Embryonic facial prominence (tissue), 1 donor: Measurements from ENCODE around the gene SLC2A4.

Source experiments
- DNase-seq: peaks from one replicate; pipeline ENCODE4 v3.0.0-alpha.2; 2016; ENCODE audit errors: extremely low spot score

The SLC2A4 gene

GRCh38 chr17:7306911-7307685, 25.6 kb downstream of the SLC2A4 start, which contains the start of gene EIF5A:
EIF5A (plus strand) TSS chr17:7307628; CDS start chr17:7309636, 2,008 bp downstream.
- peak; percentile 100 for DNase-seq

- no peak for DNase-seq
Measured at GRCh38 chr17:7307686-7308624, 26.4 kb downstream of the SLC2A4 start.

- no peak for DNase-seq
Measured at GRCh38 chr17:7308625-7309433, 27.3 kb downstream of the SLC2A4 start.

- no peak for DNase-seq
Measured at GRCh38 chr17:7309628-7310027, 28.1 kb downstream of the SLC2A4 start.

GRCh38 chr17:7311110-7311705, 29.7 kb downstream of the SLC2A4 start:
- DNase-seq = no peak

GRCh38 chr17:7312432-7313087, 31.0 kb downstream of the SLC2A4 start:
- no peak for DNase-seq

GRCh38 chr17:7313088-7313889, 31.8 kb downstream of the SLC2A4 start:
- no peak for DNase-seq

- DNase-seq = no peak
Measured at GRCh38 chr17:7313890-7314718, 32.6 kb downstream of the SLC2A4 start.

GRCh38 chr17:7314719-7315569, 33.4 kb downstream of the SLC2A4 start, which contains the start of gene GPS2:
GPS2 (minus strand) TSS chr17:7315360; CDS start chr17:7315052, 308 bp downstream.
- DNase-seq = no peak

GRCh38 chr17:7315570-7316235, 34.2 kb downstream of the SLC2A4 start:
- DNase-seq = no peak

GRCh38 chr17:7317161-7317803, 35.8 kb downstream of the SLC2A4 start:
- no peak for DNase-seq

GRCh38 chr17:7318121-7318860, 36.8 kb downstream of the SLC2A4 start:
- no peak for DNase-seq

- no peak for DNase-seq
Measured at GRCh38 chr17:7321466-7321865, 39.9 kb downstream of the SLC2A4 start.

GRCh38 chr17:7322520-7323194, 41.1 kb downstream of the SLC2A4 start:
- no peak for DNase-seq

- no peak for DNase-seq
Measured at GRCh38 chr17:7323731-7324437, 42.4 kb downstream of the SLC2A4 start.
